Heart right ventricle (tissue), 16 donors: ENCODE measurements around the gene SLC4A7. TPM values are rescaled to one million over a fixed set of nuclear protein-coding genes. Genes with fewer than 3 reads are reported as not detected.

ENCODE experiments used
- ATAC-seq, 8 donors: fragments of 200-7000 bp; cut with Tn5 transposase; one replicate each; pipeline ENCODE4 v1.9.1; 2020; ENCODE audit warnings: mild to moderate bottlenecking in 8 of 8, moderate library complexity in 8 of 8, moderate number of reproducible peaks in 1 of 8
- DNase-seq, 2 donors: peaks; one replicate each; pipeline ENCODE4 v3.0.0-alpha.2; 2020
- H3K27ac ChIP-seq, 10 donors: fragments of 200-600 bp; sonication (generic) in 2 of 10; one replicate each; pipeline versions ENCODE4 v1.5.0 to v1.8.0; 2020 to 2022; ENCODE audit warnings: mild to moderate bottlenecking in 3 of 10
- H3K27me3 ChIP-seq, 7 donors: fragments of 200-600 bp; one replicate each; pipeline ENCODE4 v1.8.0; 2021 to 2022; ENCODE audit warnings: mild to moderate bottlenecking in 2 of 7
- H3K36me3 ChIP-seq, 9 donors: fragments of 200-600 bp; sonication (generic) in 1 of 9; one replicate each; pipeline versions ENCODE4 v1.5.0 to v1.8.0; 2020 to 2022; ENCODE audit warnings: mild to moderate bottlenecking in 2 of 9
- H3K4me1 ChIP-seq, 9 donors: fragments of 200-600 bp; sonication (generic) in 1 of 9; one replicate each; pipeline versions ENCODE4 v1.5.0 to v1.8.0; 2020 to 2022; ENCODE audit warnings: mild to moderate bottlenecking in 4 of 9
- H3K4me3 ChIP-seq, 10 donors: fragments of 200-600 bp; sonication (generic) in 2 of 10; one replicate each; pipeline versions ENCODE4 v1.5.0 to v1.8.0; 2020 to 2022; ENCODE audit warnings: mild to moderate bottlenecking in 7 of 10, moderate library complexity in 2 of 10
- H3K9me3 ChIP-seq, 11 donors: fragments of 200-600 bp in 10 of 11; sonication (generic) in 2 of 11; one replicate each; pipeline versions ENCODE4 v1.5.0 to v1.8.0; 2013 to 2022; ENCODE audit warnings: mild to moderate bottlenecking in 2 of 11, control low read depth in 1 of 11, moderate library complexity in 1 of 11
- WGBS, 2 donors: extraction: QIAGEN DNeasy Blood & Tissue Kit; methylation state at CpG; one replicate each; pipeline ENCODE4 v1.1.7; 2013; ENCODE audit warnings: inconsistent platforms in 1 of 2; 5-methylcytosine and 5-hydroxymethylcytosine counted together
- intact Hi-C, 10 donors: fragments of 100-400 bp; cut with DNase I; formaldehyde crosslinking; loops; one replicate each; pipeline versions ENCODE4 v1.11.1 to v1.14.2; 2022
- polyA plus RNA-seq, 2 donors: library from polyadenylated mRNA; stranded (reverse); fragments of 200-250 nt; gene quantifications; one replicate each; pipeline ENCODE4 v1.2.3, GENCODE V29; 2013
- total RNA-seq, 10 donors: library from RNA; stranded (reverse); fragmentation: NEBNext Ultra II Directional in 3 of 10; extraction: Animal tissue kit (Norgen Biotek cat#: 25700) in 3 of 10; gene quantifications; one replicate each; pipeline versions ENCODE4 v1.2.1 to v1.2.4, GENCODE V29; 2021 to 2023
- TF ChIP-seq, protein P1 (sequence below), 9 donors: fragments of 200-600 bp; sonication (generic) in 2 of 9; IDR thresholded peaks; one replicate each; pipeline versions ENCODE4 v1.5.0 to v1.8.0; 2021 to 2022; ENCODE audit warnings: antibody characterized with exemption in 9 of 9, mild to moderate bottlenecking in 5 of 9, moderate library complexity in 1 of 9
- donor health status: Arrhythmogenic right ventricular cardiomyopathy.
- donor health status: ischemic (EF 13 %, LVEDD 7.1; RV severe dilation, severe dysfunction).
- donor health status: healthy with polysubstance abuse.
- donor health status: DM: no; HTN: yes; CAD: no.
- donor health status: DM: no; HTN: no; CAD: no.
- donor health status: ischemic (EF 25% LVEDD 6.9; RV normal size, moderate dysfunction).
- donor health status: ischemic (EF 25% LVEDD 5.7; RV mildly dilated, moderate dysfunction).
- donor health status: healthy.
- donor health status: DM: yes; HTN: yes; CAD: no.
- donor health status: Ischemic cardiomyopathy.
- donor health status: ischemic (EF 35%, LVEDD 5.7; RV mildly dilated, moderate dysfunction).
- donor health status: nonischemic (EF 11% LVEDD 7.7; RV severe dilation, severe dysfunction).
- donor health status: DM: yes; HTN: yes; CAD: no.
- donor health status: PGD.
- donor health status: ischemic (EF 29% LVEDD 5.4; RV normal size, mild dysfunction).
- donor health status: nonischemic (EF 23%, LVEDD 6.1; RV moderate dilation, normal function).

Gene SLC4A7
- total and polyA plus RNA-seq, 12 donors = 3.0 to 18.7 (median 11.8) TPM

DNA sequence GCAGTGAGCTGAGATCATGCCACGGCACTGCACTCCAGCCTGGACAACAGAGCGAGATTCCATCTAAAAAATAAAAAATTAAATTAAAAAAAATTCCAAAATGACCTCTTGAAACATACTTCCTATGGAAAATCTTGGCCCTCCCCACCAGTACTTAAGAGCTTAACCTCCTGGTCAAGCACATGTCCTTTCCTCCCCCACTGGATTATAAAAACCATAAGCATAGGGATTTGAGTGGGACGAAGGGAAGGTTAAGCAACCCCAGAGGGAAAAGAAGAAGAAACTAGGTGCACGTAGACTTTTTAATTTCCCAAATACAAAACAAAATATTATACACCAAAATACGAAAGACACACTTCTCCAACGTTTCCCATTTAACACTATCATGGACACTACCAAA lies 25.3 kb downstream of the SLC4A7 start:
- no peak for ATAC-seq
- no peaks in the 10 kb centered on the region for H3K36me3 ChIP-seq
- WGBS, 2 donors = 68 to 69% methylated on average over 6 of the region's 6 CpGs

DNA sequence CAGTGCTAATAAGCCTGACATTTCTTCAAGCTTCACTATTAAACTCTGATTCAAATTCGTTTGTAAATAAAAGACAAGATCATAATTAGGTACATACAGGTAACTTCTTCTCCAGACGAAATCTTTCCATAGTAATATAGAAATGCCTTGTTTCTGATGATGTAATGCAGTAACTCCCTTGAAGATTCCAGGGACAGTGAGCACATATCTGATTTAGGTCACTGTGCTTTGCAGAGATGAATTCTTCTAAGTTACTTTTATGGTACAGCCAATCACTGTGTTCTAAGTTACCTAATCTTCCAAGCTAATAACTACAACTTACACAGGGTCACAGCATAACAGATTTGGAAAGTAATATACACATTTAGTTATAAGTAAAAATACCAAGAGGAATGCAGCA lies 27.6 kb downstream of the SLC4A7 start:
- H3K27ac ChIP-seq = no peak overlapping the region
- H3K4me1 ChIP-seq = peaks cover 0 to 34% (median 6%) of the 10 kb centered on the region in 9 donors
- H3K4me3 ChIP-seq = no peak overlapping the region
- TF ChIP-seq, protein P1, sequence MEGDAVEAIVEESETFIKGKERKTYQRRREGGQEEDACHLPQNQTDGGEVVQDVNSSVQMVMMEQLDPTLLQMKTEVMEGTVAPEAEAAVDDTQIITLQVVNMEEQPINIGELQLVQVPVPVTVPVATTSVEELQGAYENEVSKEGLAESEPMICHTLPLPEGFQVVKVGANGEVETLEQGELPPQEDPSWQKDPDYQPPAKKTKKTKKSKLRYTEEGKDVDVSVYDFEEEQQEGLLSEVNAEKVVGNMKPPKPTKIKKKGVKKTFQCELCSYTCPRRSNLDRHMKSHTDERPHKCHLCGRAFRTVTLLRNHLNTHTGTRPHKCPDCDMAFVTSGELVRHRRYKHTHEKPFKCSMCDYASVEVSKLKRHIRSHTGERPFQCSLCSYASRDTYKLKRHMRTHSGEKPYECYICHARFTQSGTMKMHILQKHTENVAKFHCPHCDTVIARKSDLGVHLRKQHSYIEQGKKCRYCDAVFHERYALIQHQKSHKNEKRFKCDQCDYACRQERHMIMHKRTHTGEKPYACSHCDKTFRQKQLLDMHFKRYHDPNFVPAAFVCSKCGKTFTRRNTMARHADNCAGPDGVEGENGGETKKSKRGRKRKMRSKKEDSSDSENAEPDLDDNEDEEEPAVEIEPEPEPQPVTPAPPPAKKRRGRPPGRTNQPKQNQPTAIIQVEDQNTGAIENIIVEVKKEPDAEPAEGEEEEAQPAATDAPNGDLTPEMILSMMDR (IDR thresholded peaks at IDR 0.05) = no peak
- H3K9me3 ChIP-seq = no peaks in the 10 kb centered on the region
- H3K36me3 ChIP-seq = no peaks in the 10 kb centered on the region
- H3K27me3 ChIP-seq = no peaks in the 10 kb centered on the region
- ATAC-seq (no peak), DNase-seq (no peak)
- 67 to 74% methylated on average over 2 of the region's 2 CpGs for WGBS, 2 donors
- intact Hi-C loops = no loop called here

More for the DNA sequence above, 25.3 kb downstream of the SLC4A7 start:
- peaks cover 0 to 21% (median 6%) of the 10 kb centered on the region in 9 donors for H3K4me1 ChIP-seq
- intact Hi-C loops = no loop called here
- H3K27me3 ChIP-seq = no peaks in the 10 kb centered on the region
- no peak for DNase-seq
- TF ChIP-seq, protein P1 (IDR thresholded peaks at IDR 0.05) = no peak
- no peak overlapping the region for H3K4me3 ChIP-seq
- H3K27ac ChIP-seq = no peak overlapping the region
- peaks cover 0 to 5% (median 0%) of the 10 kb centered on the region in 11 donors for H3K9me3 ChIP-seq

DNA sequence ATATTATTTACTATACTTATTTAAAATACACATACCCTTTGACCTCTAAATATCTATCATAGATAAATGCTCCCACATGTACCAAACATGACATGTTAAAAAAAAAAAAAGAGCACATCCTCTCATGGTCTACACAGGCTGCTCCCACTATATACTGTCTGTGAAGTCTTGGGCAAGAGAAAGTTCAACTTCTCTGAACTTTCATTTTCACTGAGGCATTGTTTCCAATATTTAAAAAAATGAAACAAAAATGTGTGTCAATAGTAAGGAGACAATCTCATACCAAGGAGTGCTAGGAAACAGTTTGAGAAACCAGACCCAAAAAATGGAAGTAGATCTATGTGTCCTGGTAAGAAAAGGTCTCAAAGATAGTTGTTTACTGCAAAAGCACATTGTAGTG lies 29.3 kb downstream of the SLC4A7 start:
- no peaks in the 10 kb centered on the region for H3K27me3 ChIP-seq
- DNase-seq (no peak), ATAC-seq (no peak)
- H3K27ac ChIP-seq = no peak overlapping the region
- TF ChIP-seq, protein P1 (IDR thresholded peaks at IDR 0.05) = no peak
- H3K9me3 ChIP-seq = no peaks in the 10 kb centered on the region
- no peak overlapping the region for H3K4me3 ChIP-seq
- H3K4me1 ChIP-seq = peaks cover 0 to 40% (median 6%) of the 10 kb centered on the region in 9 donors
- H3K36me3 ChIP-seq = no peaks in the 10 kb centered on the region
- intact Hi-C loops = no loop called here

DNA sequence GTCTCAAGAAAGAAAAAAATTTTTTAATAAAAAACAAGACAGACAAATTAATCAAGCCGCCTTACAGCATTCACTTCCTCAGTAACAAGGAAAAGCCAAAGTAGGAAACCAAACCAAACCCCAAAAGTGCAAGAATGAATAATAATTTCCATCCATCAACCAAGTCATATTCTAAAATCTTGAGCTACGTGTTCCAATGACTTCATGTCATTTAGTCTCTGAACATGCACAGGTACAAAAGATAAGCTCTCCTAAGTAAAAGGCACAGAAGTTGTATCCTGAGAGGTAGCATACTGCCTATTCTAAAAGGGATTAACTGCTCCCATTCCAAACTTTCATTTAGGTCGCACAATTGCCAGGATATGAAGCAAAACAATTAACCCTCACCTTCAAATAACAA lies 29.7 kb downstream of the SLC4A7 start:
- TF ChIP-seq, protein P1 (IDR thresholded peaks at IDR 0.05) = no peak
- Histone ChIP-seq H3K27ac (no peak overlapping the region), H3K36me3 (no peaks in the 10 kb centered on the region), H3K9me3 (no peaks in the 10 kb centered on the region), H3K4me3 (no peak overlapping the region), H3K4me1 (peaks cover 0 to 39% (median 6%) of the 10 kb centered on the region in 9 donors), H3K27me3 (no peaks in the 10 kb centered on the region)
- no peak for DNase-seq
- intact Hi-C loops = no loop called here
- no peak for ATAC-seq
- WGBS, 2 donors = 93 to 95% methylated on average over 3 of the region's 3 CpGs
